ENCODE measurements around the gene PRUNE2. TPM values are rescaled to one million over a fixed set of nuclear protein-coding genes. Genes with fewer than 3 reads are reported as not detected.

PRUNE2 gene
- total and polyA plus RNA-seq, 9 of the 15 experiments (the other 6 are each of a cell fraction or from before 2014, with no cell fraction given): 0.05 to 0.45 (median 0.18) TPM; not detected in 1

- DNase-seq (ENCODE audit: extremely low read depth in 1 of 4, low spot score in 3 of 4) (no peak), FAIRE-seq (no peak), ATAC-seq (no peak)
- POLR2A ChIA-PET: no interaction called here
- in situ Hi-C loops (cut with MboI): no loop called here
- no peak overlapping the region for H3K4me2 ChIP-seq (ENCODE audit: insufficient read depth, low read length)
- WGBS (ENCODE audit: insufficient coverage, low coverage, missing lambda C conversion rate): 0% methylated on average over 4 of the region's 5 CpGs
- no peak overlapping the region for H2AFZ ChIP-seq (ENCODE audit: low read depth, low read length)
- H3K27me3 ChIP-seq (ENCODE audit: control insufficient read depth in 2 of 2, insufficient read depth in 2 of 2, low read length in 2 of 2): peaks cover under 1 to 19% of the 10 kb centered on the region in 2 experiments; a peak in 2 of 5 replicates
- H3K4me1 ChIP-seq (replicated peaks in 1 of 2; ENCODE audit: control insufficient read depth in 2 of 2, insufficient read depth in 2 of 2, low read length in 2 of 2): no peaks in the 10 kb centered on the region
- no peak overlapping the region for H3K27ac ChIP-seq (ENCODE audit: extremely low read depth, low read depth, low read length)
- intact Hi-C loops (cut with micrococcal nuclease): loop anchor here (10.0 kb wide), 1 partner anchor 399 kb away; no protein-coding TSS in a partner anchor
- no peaks in the 10 kb centered on the region for H3K36me3 ChIP-seq (ENCODE audit: control insufficient read depth, insufficient read depth, low read length)
- H3K9me1 ChIP-seq (ENCODE audit: control insufficient read depth, insufficient read depth, low read length): no peaks in the 10 kb centered on the region
- H4K20me1 ChIP-seq (replicated peaks; ENCODE audit: control insufficient read depth, insufficient read depth, low read length): no peaks in the 10 kb centered on the region
- H3K9me3 ChIP-seq (replicated peaks; ENCODE audit: control insufficient read depth, insufficient read depth, low read depth, low read length): no peaks in the 10 kb centered on the region
- no peaks in the 10 kb centered on the region for H3K79me2 ChIP-seq (ENCODE audit: control insufficient read depth, insufficient read depth, low read length)
- CTCF ChIA-PET (ENCODE audit: low intra/inter-chr PET ratio): no interaction called here
- H3K9ac ChIP-seq (ENCODE audit: insufficient read depth in 1 of 2, low read depth in 2 of 2, low read length in 2 of 2): no peak overlapping the region
- TF ChIP-seq ZNF224 (CRISPR knock-in tag; IDR thresholded peaks at IDR 0.05): no peak
- TF ChIP-seq ETS1 (conservative IDR thresholded peaks at IDR 0.05; ENCODE audit: control insufficient read depth, low read depth, low read length): no peak
- TF ChIP-seq FOXJ3 (CRISPR knock-in tag; IDR thresholded peaks at IDR 0.05): no peak
- no peak for TF ChIP-seq SLC30A9 (CRISPR knock-in tag; IDR thresholded peaks at IDR 0.05)
- TF ChIP-seq POLR2AphosphoS2 (IDR thresholded peaks at IDR 0.05; ENCODE audit: low read length): no peak
- TF ChIP-seq JUN (IDR thresholded peaks at IDR 0.05; ENCODE audit: borderline replicate concordance, low read depth, low read length): no peak
- no peak for TF ChIP-seq JUN (CRISPR knock-in tag; IDR thresholded peaks at IDR 0.05; ENCODE audit: borderline replicate concordance)
- no peak for TF ChIP-seq CBFA2T3 (IDR thresholded peaks at IDR 0.05)
- TF ChIP-seq SNIP1 (IDR thresholded peaks at IDR 0.05; ENCODE audit: low read depth): no peak
- TF ChIP-seq PCBP2 (IDR thresholded peaks at IDR 0.05; ENCODE audit: low read depth, low read length, poor library complexity, severe bottlenecking): no peak
- TF ChIP-seq ZNF436 (CRISPR knock-in tag; IDR thresholded peaks at IDR 0.05): no peak
- no TSS peak for BruUV-seq (replicated peaks)
- no peak overlapping the region for H3K4me3 ChIP-seq
These were observed 192.5 kb downstream of the PRUNE2 start for GRCh38 chr9:76713381-76713780.

Data from K562 (cell line).